C4-2B (cell line): ENCODE measurements around the gene ADISSP.

Experiments
- CTCF ChIP-seq: fragments of 450-650 bp; conservative IDR thresholded peaks from 2 replicates; pipeline ENCODE4 v1.5.1; 2017; ENCODE audit warnings: mild to moderate bottlenecking
- ZFX ChIP-seq: fragments of 450-650 bp; IDR thresholded peaks from 2 replicates; pipeline ENCODE4 v1.6.1; 2017

GRCh38 chr20:3728876-3729275, 38.7 kb downstream of the ADISSP start:
- no peak for TF ChIP-seq CTCF
- TF ChIP-seq ZFX = no peak
